Lung (tissue), 12 donors: ENCODE results near the gene AUTS2. TPM values are rescaled to one million over a fixed set of nuclear protein-coding genes. Genes with fewer than 3 reads are reported as not detected.

Experiments
- ATAC-seq: fragments of 200-7000 bp; cut with Tn5 transposase; one replicate; pipeline ENCODE4 v1.9.1; 2020; ENCODE audit warnings: moderate number of reproducible peaks; ENCODE audit not compliant: insufficient read depth, low FRiP score
- DNase-seq, 3 donors: peaks; one replicate each; pipeline ENCODE4 v3.0.0-alpha.2; 2013 to 2017
- H3K27ac ChIP-seq, 2 donors: one replicate each; pipeline ENCODE4 v1.5.1; 2013; ENCODE audit warnings: mild to moderate bottlenecking in 2 of 2, moderate library complexity in 2 of 2, control low read depth in 1 of 2, inconsistent platforms in 1 of 2, low read depth in 1 of 2, low read length in 1 of 2
- H3K27me3 ChIP-seq, 3 donors: one replicate each; pipeline ENCODE4 v1.5.1; 2013; ENCODE audit warnings: low read length in 2 of 3; ENCODE audit not compliant: control insufficient read depth in 3 of 3, insufficient read depth in 3 of 3
- H3K36me3 ChIP-seq, 4 donors: one replicate each; pipeline ENCODE4 v1.5.1; 2013; ENCODE audit warnings: low read length in 4 of 4, mild to moderate bottlenecking in 1 of 4, moderate library complexity in 1 of 4; ENCODE audit not compliant: control insufficient read depth in 4 of 4, insufficient read depth in 4 of 4
- H3K4me1 ChIP-seq, 5 donors: one replicate each; pipeline ENCODE4 v1.5.1; 2013; ENCODE audit warnings: low read length in 5 of 5, mild to moderate bottlenecking in 2 of 5, moderate library complexity in 1 of 5; ENCODE audit not compliant: control insufficient read depth in 5 of 5, insufficient read depth in 5 of 5
- H3K4me3 ChIP-seq: one replicate; pipeline ENCODE4 v1.5.1; 2013; ENCODE audit warnings: mild to moderate bottlenecking, control low read depth, moderate library complexity
- H3K9ac ChIP-seq, 2 donors: one replicate each; pipeline ENCODE4 v1.5.1; 2013; ENCODE audit warnings: low read length in 2 of 2, control low read depth in 1 of 2; ENCODE audit not compliant: insufficient read depth in 1 of 2
- H3K9me3 ChIP-seq, 4 donors: one replicate each; pipeline ENCODE4 v1.5.1; 2013; ENCODE audit warnings: low read length in 3 of 4, mild to moderate bottlenecking in 1 of 4, moderate library complexity in 1 of 4; ENCODE audit not compliant: control insufficient read depth in 4 of 4, insufficient read depth in 3 of 4
- CTCF ChIP-seq: IDR thresholded peaks from 2 replicates; pipeline ENCODE4 v1.5.1; 2012; ENCODE audit warnings: mild to moderate bottlenecking; ENCODE audit errors: control extremely low read depth, extremely low read depth
- WGBS, 2 donors: extraction: QIAGEN DNeasy Blood & Tissue Kit; methylation state at CpG; one replicate each; pipeline ENCODE4 v1.1.7; 2013; 5-methylcytosine and 5-hydroxymethylcytosine counted together
- polyA plus RNA-seq, 2 donors: library from polyadenylated mRNA; stranded (reverse); fragments of 200-250 nt; gene quantifications; one replicate each; pipeline ENCODE4 v1.2.1, GENCODE V29; 2013
- total RNA-seq, 2 donors: library from RNA; depleted of rRNA in 1 of 2; stranded (reverse); fragments of >200 nt in 1 of 2; gene quantifications; one replicate each; pipeline ENCODE4 v1.2.1, GENCODE V29; 2014 to 2021
- donor health status: control.
- donor health status: control.
- donor health status: Bipolar disorder and iron deficiency.
- donor health status: healthy.
- donor health status: DM: yes; HTN: yes; CAD: no.

Gene AUTS2
- total and polyA plus RNA-seq, 4 donors = 11.8 to 115 (median 40.6) TPM

- Histone ChIP-seq H3K27me3 (no peaks in the 10 kb centered on the region), H3K9me3 (peaks cover 0 to 1% (median 0%) of the 10 kb centered on the region in 4 donors), H3K27ac (no peak overlapping the region), H3K4me1 (peaks cover 0 to 33% (median 2%) of the 10 kb centered on the region in 5 donors), H3K9ac (no peak overlapping the region), H3K36me3 (no peaks in the 10 kb centered on the region), H3K4me3 (no peak overlapping the region)
- no peak for DNase-seq
- ATAC-seq = no peak
- TF ChIP-seq CTCF = no peak
- WGBS, 2 donors = 53 to 74% methylated on average over 1 of the region's 1 CpG
These were observed 261.1 kb downstream of the AUTS2 start for GRCh38 chr7:69859342-69859741.

DNA sequence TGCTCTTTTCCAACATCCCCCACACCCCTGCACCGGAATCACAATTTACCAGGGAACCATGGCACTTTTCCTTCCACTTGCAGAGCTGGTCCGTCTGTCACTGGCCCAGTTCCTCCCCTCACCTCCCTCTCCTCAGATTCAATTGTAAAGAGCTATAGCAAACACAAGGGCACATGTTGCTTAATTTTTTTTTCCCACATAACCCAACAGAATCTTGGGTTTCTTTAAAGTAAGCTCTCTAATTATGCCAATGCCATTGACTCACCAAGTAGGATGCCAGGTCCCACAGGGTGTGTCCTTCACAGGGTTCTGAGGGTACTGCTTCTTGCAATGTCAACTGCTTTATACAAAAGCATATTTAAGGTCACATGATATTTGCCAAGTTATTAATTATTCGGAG, 262.2 kb downstream of the AUTS2 start:
- no peak for DNase-seq
- Histone ChIP-seq H3K4me3 (no peak overlapping the region), H3K27me3 (no peaks in the 10 kb centered on the region), H3K4me1 (peaks cover 0 to 44% (median 2%) of the 10 kb centered on the region in 5 donors), H3K9me3 (peaks cover 0 to 1% (median 0%) of the 10 kb centered on the region in 4 donors), H3K36me3 (no peaks in the 10 kb centered on the region), H3K27ac (no peak overlapping the region), H3K9ac (no peak overlapping the region)
- TF ChIP-seq CTCF = no peak
- no peak for ATAC-seq
- 74 to 86% methylated on average over 3 of the region's 3 CpGs for WGBS, 2 donors

- H3K9ac ChIP-seq = no peak overlapping the region
- no peaks in the 10 kb centered on the region for H3K36me3 ChIP-seq
- WGBS, 2 donors = 93 to 96% methylated on average over 3 of the region's 3 CpGs
- DNase-seq (no peak), ATAC-seq (no peak)
- peaks cover 0 to 48% (median 2%) of the 10 kb centered on the region in 5 donors for H3K4me1 ChIP-seq
- no peaks in the 10 kb centered on the region for H3K27me3 ChIP-seq
- H3K9me3 ChIP-seq = no peaks in the 10 kb centered on the region
- no peak overlapping the region for H3K4me3 ChIP-seq
- TF ChIP-seq CTCF = no peak
- no peak overlapping the region for H3K27ac ChIP-seq
These were observed 262.8 kb downstream of the AUTS2 start for GRCh38 chr7:69860941-69861622.
